Stimulated activated CD8-positive, alpha-beta memory T cell treated with anti-CD3 and anti-CD28 coated beads, Interleukin-12 subunit alpha, Interleukin-12 subunit beta, amount 100 ng/mL, for 24 hours (primary cell): ENCODE measurements around the gene ANO1.

Source experiments
- DNase-seq: peaks from one replicate; pipeline ENCODE4 v3.0.0-alpha.2; 2020; ENCODE audit errors: extremely low read depth

Gene ANO1

GRCh38 chr11:70138403-70138802 lies 60.3 kb downstream of the ANO1 start:
- no peak for DNase-seq

GRCh38 chr11:70139785-70140410 lies 61.8 kb downstream of the ANO1 start:
- DNase-seq: no peak

GRCh38 chr11:70140711-70141485 lies 62.8 kb downstream of the ANO1 start:
- no peak for DNase-seq

- DNase-seq: no peak
These were observed 63.5 kb downstream of the ANO1 start for GRCh38 chr11:70141486-70142220.

- no peak for DNase-seq
These were observed 64.2 kb downstream of the ANO1 start for GRCh38 chr11:70142221-70142875.

GRCh38 chr11:70144262-70144661 lies 66.1 kb downstream of the ANO1 start:
- no peak for DNase-seq

GRCh38 chr11:70145071-70145470 lies 67.0 kb downstream of the ANO1 start:
- DNase-seq: no peak

GRCh38 chr11:70145841-70146240 lies 67.7 kb downstream of the ANO1 start:
- no peak for DNase-seq

GRCh38 chr11:70146299-70146698 lies 68.2 kb downstream of the ANO1 start:
- DNase-seq: no peak

- DNase-seq: no peak
These were observed 68.9 kb downstream of the ANO1 start for GRCh38 chr11:70146895-70147520.

GRCh38 chr11:70147668-70148067 lies 69.6 kb downstream of the ANO1 start:
- no peak for DNase-seq

GRCh38 chr11:70151671-70152070 lies 73.6 kb downstream of the ANO1 start:
- no peak for DNase-seq

GRCh38 chr11:70153133-70153727 lies 75.1 kb downstream of the ANO1 start:
- DNase-seq: no peak

- no peak for DNase-seq
These were observed 77.3 kb downstream of the ANO1 start for GRCh38 chr11:70155386-70155785.

- no peak for DNase-seq
These were observed 78.3 kb downstream of the ANO1 start for GRCh38 chr11:70156291-70157037.

GRCh38 chr11:70158201-70158600 lies 80.1 kb downstream of the ANO1 start:
- no peak for DNase-seq

GRCh38 chr11:70158757-70159389 lies 80.8 kb downstream of the ANO1 start:
- no peak for DNase-seq

GRCh38 chr11:70159627-70160570 lies 81.8 kb downstream of the ANO1 start:
- DNase-seq: no peak

- DNase-seq: no peak
These were observed 83.0 kb downstream of the ANO1 start for GRCh38 chr11:70161043-70161625.
